GM19043 (cell line): ENCODE data around the gene CFAP57.

ENCODE experiments used
- ATAC-seq: cut with Tn5 transposase; IDR thresholded peaks from one replicate; pipeline ENCODE4 v1.9.1; 2021; ENCODE audit warnings: low read depth; ENCODE audit not compliant: unreplicated experiment

The CFAP57 gene

DNA sequence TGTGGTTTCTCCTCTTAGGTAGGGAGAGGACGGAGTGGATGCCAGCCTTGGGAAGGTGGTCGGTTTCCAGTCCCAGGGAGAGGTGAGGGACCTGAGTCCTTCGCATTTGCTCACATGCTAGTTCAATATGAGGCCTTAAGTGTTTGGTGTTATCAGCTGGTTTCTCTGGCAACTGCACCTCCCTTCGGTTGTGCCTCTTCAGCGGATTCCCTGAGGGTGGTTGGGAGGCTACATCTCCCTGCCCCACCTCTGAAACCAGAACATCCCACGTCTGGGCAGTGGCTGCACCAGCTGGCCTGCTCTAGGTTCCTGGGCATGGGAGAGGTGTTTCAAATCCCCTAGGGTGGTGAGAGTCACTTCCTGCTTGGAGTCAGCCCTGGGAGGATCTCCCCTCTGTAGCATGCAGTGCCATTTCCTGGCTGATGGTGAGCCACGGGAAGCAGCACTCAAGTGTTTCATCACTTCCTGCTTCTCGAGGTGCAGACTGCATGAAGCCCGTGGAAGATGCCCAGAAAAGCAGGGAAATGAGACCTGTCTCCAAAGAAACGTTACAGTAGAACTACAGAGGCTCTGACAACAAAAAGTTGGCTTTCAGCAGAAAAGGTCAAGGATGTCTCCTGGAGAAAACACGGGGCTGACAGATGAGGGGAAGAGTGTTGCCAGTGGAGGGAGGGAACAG is 102.1 kb downstream of the CFAP57 start:
- no peak for ATAC-seq

DNA sequence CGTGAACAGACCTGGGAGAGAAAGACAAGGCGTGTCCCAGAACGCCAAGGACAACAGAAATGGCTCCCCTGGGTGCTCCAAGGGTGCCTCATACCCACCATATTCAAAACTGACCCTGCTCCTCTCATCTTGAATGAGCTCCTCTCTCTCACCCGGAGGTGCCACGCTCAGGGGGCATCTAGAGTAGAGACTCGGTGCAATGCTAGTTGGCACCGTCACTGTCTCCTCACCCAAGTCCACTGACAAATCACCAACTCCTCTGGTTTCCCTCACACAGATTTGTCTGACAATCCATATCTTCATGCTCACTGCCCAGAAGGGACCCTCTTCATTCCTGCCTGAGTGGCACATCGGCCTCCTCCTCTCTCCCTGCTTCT is 102.7 kb downstream of the CFAP57 start:
- no peak for ATAC-seq

DNA sequence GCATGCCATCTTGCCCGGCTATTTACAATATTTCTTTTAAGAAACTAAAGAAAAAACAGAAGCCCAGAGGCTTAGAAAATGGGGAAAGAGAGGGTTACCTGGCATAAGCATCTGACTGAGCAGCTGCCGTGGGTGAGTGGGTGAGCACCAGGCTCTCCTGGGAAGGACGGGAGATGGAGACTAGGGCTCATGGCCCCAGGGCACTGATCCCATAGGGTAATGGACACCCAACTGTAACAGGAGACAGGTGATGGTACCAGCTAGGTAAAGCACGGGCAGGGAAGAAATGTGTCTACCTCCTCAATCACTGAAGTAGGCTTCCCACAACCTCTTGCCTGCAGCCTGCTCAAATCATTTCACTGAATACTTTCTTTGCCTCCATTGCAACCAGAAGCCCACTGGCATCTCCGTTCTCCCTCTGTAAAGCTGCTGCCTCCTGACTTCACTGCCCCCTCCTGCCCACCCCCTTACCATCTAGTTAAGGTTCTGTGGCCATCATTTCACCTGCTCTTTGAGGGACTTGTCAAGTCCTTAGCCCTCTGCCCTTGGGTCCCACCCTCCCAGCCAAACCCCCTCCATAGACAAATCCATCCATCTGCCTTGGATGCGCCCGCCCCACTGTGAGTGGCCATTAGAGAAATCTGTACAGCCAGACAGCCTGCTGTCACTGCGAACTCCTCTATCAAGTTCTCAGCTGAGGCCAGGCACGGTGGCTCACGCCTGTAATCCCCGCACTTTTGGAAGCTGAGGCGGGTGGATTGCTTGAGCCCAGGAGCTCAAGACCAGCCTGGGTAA is 103.9 kb downstream of the CFAP57 start:
- ATAC-seq = no peak

DNA sequence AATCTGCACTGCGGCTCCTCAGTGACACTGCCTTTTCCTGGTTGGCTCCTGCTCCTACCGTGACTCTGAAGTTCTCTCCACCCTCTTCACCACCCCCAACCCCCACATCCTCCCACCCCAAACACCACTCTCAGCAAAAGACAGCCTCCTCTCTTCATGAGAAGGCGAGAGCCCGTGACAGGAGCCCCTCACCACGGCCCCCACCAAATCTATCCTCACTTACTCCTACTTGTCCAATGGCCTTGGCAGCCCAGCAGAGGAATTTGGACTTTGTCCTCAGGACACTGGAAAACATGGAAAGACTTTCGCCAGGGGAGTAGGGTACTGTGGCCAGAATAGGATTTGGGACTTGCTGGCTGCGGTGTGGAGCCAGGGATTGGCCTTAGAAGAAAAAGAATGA is 104.5 kb downstream of the CFAP57 start:
- ATAC-seq = no peak

DNA sequence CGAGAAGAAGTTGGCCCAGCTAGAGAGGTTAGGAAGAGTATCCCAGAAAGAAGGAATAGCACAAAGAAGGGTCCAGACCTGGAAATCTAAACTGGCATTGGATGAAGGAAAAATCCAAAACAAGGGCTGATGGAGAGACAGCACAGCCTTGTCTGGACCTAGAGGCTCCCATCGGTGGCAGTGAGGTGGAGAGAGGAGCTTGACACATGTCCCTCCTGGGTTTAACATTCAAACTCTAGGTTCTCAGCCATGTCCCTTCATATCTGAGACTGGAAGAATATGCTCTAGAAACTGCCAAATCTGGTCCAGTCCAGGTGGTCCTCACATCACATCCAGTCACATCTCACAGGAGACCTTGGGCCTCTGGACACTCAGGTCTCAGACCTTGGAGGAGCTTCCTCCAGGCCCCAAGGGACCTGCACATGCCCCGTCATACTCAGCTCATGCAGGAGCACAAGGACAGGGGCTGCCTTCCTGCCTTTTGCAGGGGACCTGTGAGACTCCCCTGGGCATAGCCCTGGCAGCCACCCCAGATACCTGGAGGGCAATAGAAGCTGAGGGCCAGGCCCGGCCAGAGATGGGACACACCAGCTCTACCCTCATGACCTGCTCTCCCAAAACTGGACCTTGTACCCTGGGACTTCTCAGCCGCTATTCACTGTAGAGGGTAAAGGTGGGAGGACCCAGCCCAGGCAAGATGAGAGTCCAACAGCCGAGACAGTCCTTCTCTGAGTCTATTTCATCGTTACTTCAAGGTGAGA is 105.2 kb downstream of the CFAP57 start:
- no peak for ATAC-seq

DNA sequence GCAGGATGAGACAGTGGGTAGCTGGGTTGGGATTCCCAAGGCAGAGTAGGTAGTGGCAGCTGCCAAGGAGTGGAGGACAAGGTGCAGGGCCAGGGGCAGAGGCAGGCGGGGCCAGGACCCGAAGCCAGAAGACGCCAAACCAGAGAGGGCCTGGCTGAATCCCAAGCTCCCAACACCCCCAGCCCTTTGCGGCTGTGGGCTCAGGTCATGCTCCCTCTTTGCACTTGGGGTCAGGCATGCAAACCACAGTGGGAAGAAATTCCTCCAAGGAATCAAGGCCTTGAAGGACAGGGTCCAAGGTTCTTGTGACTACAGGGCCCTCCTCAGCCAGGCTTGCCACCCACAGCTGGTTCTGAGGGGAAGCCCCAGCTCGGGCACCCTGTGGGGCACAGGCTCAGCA is 107.0 kb downstream of the CFAP57 start:
- ATAC-seq = no peak

- no peak for ATAC-seq
Measured at GRCh38 chr1:43279666-43280065, 107.5 kb downstream of the CFAP57 start.

- ATAC-seq = no peak
Measured at GRCh38 chr1:43280692-43281091, 108.6 kb downstream of the CFAP57 start.

- ATAC-seq = no peak
Measured at GRCh38 chr1:43282220-43283195, 110.4 kb downstream of the CFAP57 start.

GRCh38 chr1:43284065-43284464 is 111.9 kb downstream of the CFAP57 start:
- ATAC-seq = no peak

- no peak for ATAC-seq
Measured at GRCh38 chr1:43284546-43285110, 112.5 kb downstream of the CFAP57 start.

DNA sequence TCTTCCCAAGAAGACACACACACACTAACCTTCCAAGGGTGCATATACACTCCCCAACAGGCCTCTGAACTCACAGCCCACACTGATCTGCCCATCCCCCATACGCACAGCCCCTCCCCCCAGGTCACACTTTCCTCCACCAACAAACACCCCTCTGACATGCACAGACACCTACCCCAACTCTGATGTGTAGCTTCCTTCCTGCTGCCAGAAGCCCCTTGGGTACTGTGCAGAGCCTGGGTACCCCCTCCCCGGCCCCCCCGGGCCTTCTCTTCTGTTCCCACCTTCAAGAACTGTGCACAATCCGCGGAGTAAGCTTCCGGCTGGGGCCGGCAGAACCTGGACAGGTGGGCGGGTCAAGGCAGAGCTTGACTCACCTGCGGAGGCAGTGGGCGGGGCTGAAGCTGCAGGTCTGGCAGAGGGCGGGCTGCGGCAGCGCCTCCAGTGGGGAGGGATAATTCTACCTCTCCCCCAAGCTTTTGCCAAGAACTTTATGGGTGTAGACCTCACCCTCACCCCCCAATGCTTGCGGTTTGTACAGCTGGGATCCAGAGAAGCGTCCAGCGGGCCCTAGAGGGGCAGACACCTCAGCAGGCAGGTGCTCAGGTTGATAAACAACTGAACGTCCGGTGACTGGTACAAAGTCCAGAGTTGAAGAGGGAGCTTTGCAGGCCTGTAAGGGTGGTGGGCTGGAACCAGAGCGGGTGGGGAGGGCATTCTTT is 113.3 kb downstream of the CFAP57 start, which contains the start of gene C1orf210:
C1orf210 (minus strand) TSS at position 313 of the 722 bp plus-strand sequence. CDS start 2,311 bp downstream, outside the sequence.
- no peak for ATAC-seq

DNA sequence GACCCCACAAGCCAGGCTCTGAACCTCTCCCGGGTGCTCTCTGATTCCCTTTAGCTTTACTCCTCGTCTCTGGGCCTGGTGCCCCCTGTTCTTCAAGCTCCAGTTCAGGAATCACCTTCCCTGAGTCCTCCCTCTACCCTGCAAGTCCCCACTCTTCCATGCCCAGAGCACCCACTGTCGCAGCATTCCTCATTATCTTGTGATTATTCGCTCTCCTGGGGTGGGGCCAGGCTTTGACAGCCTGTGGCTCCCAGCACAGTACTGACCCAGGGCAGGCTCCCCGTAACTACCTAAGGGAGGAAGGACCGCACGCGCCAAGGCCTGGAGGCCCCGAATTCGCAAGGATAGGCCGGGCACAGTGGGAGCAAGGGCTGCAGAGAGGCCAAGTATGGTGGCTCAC is 114.0 kb downstream of the CFAP57 start:
- ATAC-seq = no peak

DNA sequence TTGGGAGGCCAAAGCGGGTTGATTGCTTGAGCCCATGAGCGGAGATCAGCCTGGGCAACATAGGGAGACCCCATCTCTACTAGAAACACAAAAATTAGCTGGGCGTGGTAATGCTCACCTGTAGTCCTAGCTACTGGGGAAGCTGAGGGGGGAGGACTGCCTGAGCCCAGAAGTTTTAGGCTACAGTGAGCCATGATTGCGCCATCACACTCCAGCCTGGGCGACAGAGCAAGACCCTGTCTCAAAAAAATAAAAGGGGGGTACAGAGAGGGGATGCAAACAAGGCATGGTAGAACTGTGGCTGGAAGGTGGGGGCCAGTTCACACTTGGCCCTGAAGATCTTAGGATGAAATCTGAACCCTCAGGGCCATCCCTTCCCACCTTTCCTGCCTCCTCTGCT is 114.4 kb downstream of the CFAP57 start:
- ATAC-seq = no peak

GRCh38 chr1:43288058-43288784 is 116.1 kb downstream of the CFAP57 start:
- ATAC-seq = no peak

- ATAC-seq = no peak
Measured at GRCh38 chr1:43288785-43289706, 116.9 kb downstream of the CFAP57 start.

DNA sequence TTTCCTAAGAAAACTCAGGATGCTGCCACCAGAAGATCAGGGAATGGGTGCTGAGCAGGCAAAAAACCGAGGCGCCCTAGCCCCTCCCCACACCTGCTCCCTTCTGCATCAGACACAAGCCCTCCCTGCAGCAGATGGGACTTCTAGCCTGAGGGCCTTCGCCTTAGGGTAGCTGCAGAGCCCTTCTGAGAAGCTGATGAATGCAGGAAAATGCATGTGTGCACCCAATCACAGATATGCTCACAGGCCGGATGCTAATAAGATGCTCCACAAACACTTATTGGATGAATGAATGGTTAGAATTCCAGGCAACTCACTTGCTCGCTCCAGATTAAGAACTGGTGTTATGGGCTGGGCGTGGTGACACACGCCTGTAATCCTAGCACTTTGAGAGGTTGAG is 120.1 kb downstream of the CFAP57 start:
- ATAC-seq = no peak

- no peak for ATAC-seq
Measured at GRCh38 chr1:43292679-43293078, 120.5 kb downstream of the CFAP57 start.
